ENCODE measurements around the gene ABCD1.

- TF ChIP-seq FOXA2 (IDR thresholded peaks at IDR 0.05) (no peak), CTCF (IDR thresholded peaks at IDR 0.05; ENCODE audit: low read depth, low read length, missing input control) (peak; percentile 80), REST (IDR thresholded peaks at IDR 0.05) (no peak), EGR1 (IDR thresholded peaks at IDR 0.05; ENCODE audit: low read depth in 2 of 2) (no peak), TAF1 (conservative IDR thresholded peaks at IDR 0.05) (no peak), YY1 (IDR thresholded peaks at IDR 0.05) (no peak)
- TF ChIP-seq, protein P1, sequence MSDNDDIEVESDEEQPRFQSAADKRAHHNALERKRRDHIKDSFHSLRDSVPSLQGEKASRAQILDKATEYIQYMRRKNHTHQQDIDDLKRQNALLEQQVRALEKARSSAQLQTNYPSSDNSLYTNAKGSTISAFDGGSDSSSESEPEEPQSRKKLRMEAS (IDR thresholded peaks at IDR 0.05) = no peak
Observed at GRCh38 chrX:153763989-153764755, 39.5 kb downstream of the ABCD1 start, which contains the start of gene PLXNB3.

Data from liver (tissue), 3 donors.